Measurements from ENCODE around the gene FAM168A. TPM values are rescaled to one million over a fixed set of nuclear protein-coding genes. Genes with fewer than 3 reads are reported as not detected.

The FAM168A gene
- total and polyA plus RNA-seq, 2 of the 8 experiments (the other 6 are each of a cell fraction or from before 2014, with no cell fraction given) = 17.1 to 21.6 TPM

DNA sequence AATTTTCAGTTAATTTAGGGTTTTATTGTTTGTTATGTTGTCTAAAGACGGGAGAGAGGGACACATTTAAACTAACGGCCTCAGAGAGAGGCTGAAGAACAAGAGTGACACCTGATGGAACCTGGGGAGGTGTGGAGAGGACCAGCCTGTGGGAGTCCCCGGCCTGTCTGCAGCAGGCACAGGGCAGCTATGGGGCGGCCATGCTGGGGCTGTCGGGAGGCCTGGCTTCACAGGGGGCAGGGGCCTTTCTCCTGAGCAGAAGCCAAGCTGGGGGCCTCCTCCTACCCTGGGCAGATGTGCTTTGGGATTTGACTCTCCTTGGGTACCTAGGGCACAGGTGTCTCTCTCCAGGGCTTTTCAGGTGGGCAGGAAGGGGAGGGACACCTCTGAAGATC lies 199.8 kb downstream of the FAM168A start:
- H4K20me1 ChIP-seq (replicated peaks in 1 of 2; ENCODE audit: control insufficient read depth in 1 of 2, insufficient read depth in 2 of 2, low read length in 2 of 2) = peaks cover 3 to 4% of the 10 kb centered on the region in 2 experiments
- DNase-seq (ENCODE audit: low read depth in 1 of 2, low spot score in 2 of 2) (no peak), FAIRE-seq (no peak)
- H2BK20ac ChIP-seq (ENCODE audit: low read length) = no peak overlapping the region
- no peaks in the 10 kb centered on the region for H3K9me3 ChIP-seq (ENCODE audit: insufficient read depth in 2 of 2, low read depth in 1 of 2, low read length in 1 of 2)
- H3K27me3 ChIP-seq (replicated peaks in 1 of 4; ENCODE audit: control insufficient read depth in 3 of 4, extremely low read depth in 1 of 4, insufficient read depth in 3 of 4, low read length in 3 of 4) = no peaks in the 10 kb centered on the region
- H4K91ac ChIP-seq (replicated peaks; ENCODE audit: insufficient read length, low read length) = no peak overlapping the region
- no peak overlapping the region for H4K8ac ChIP-seq (ENCODE audit: extremely low read depth, insufficient read depth, low read length)
- no peak overlapping the region for H3K18ac ChIP-seq (ENCODE audit: extremely low read depth, low read length)
- H3K56ac ChIP-seq (replicated peaks; ENCODE audit: insufficient read length, low read depth, low read length) = no peak overlapping the region
- ChIA-PET CTCF (ENCODE audit: partially characterized antibody) (interaction anchor here (1.4 to 59.1 kb wide), 9 partner anchors 9 to 267 kb away, joined by 3 to 1456 read pairs (median 6); no protein-coding TSS in a partner anchor), POLR2A (ENCODE audit: partially characterized antibody) (interaction anchor here (1.2 to 2.7 kb wide), 3 partner anchors 11 to 26 kb away, joined by 3 to 8 read pairs (median 3); no protein-coding TSS in a partner anchor)
- no peak overlapping the region for H3K4me2 ChIP-seq (ENCODE audit: insufficient read depth in 1 of 2, low read depth in 2 of 2, low read length in 2 of 2)
- no peaks in the 10 kb centered on the region for H3K36me3 ChIP-seq (ENCODE audit: control insufficient read depth in 2 of 4, insufficient read depth in 4 of 4, low read length in 3 of 4)
- H3K14ac ChIP-seq (ENCODE audit: insufficient read length) = no peak overlapping the region
- no peak overlapping the region for H2BK5ac ChIP-seq (ENCODE audit: low read depth, low read length)
- no peak overlapping the region for H4K5ac ChIP-seq (ENCODE audit: insufficient read length, low read depth, low read length)
- H3K23me2 ChIP-seq (ENCODE audit: low read depth, low read length) = no peaks in the 10 kb centered on the region
- no peak overlapping the region for H2AK5ac ChIP-seq (ENCODE audit: low read depth, low read length)
- peaks cover 0 to 3% (median 2%) of the 10 kb centered on the region in 4 experiments; a peak in 5 of 7 replicates for H3K4me1 ChIP-seq (replicated peaks in 1 of 4; ENCODE audit: control insufficient read depth in 3 of 4, insufficient read depth in 4 of 4, low read length in 3 of 4)
- H2AFZ ChIP-seq (ENCODE audit: low read length) = no peak overlapping the region
- no peak overlapping the region for H3K4me3 ChIP-seq (ENCODE audit: extremely low read depth in 1 of 4, insufficient read depth in 2 of 4, low read depth in 3 of 4, low read length in 4 of 4)
- 94% methylated on average over 4 of the region's 5 CpGs; no CpG with 5 or more reads in 1 of the 2 experiments for WGBS, 2 experiments (ENCODE audit: extremely low coverage in 1 of 2, insufficient coverage in 1 of 2, insufficient read length in 1 of 2, insufficient replicate concordance in 2 of 2, low coverage in 1 of 2, low lambda C conversion rate in 2 of 2, missing lambda C conversion rate in 1 of 2)
- H3K23ac ChIP-seq (ENCODE audit: insufficient read length) = no peak overlapping the region
- H2BK15ac ChIP-seq (ENCODE audit: low read length) = no peak overlapping the region
- no peak overlapping the region for H2BK12ac ChIP-seq (ENCODE audit: low read depth, low read length)
- H3K4ac ChIP-seq (replicated peaks; ENCODE audit: insufficient read length, low read depth, low read length) = no peak overlapping the region
- no peak overlapping the region for H3K9ac ChIP-seq (replicated peaks in 1 of 4; ENCODE audit: extremely low read depth in 1 of 4, low read depth in 3 of 4, low read length in 3 of 4)
- H3K27ac ChIP-seq (ENCODE audit: low read depth, low read length) = no peak overlapping the region
- H3K79me2 ChIP-seq (ENCODE audit: control insufficient read depth in 1 of 2, insufficient read depth in 2 of 2, low read length in 2 of 2) = no peaks in the 10 kb centered on the region
- no peaks in the 10 kb centered on the region for H3K79me1 ChIP-seq (ENCODE audit: low read depth, low read length)
- H2BK120ac ChIP-seq (replicated peaks; ENCODE audit: low read depth, low read length) = no peak overlapping the region
- no peak for TF ChIP-seq FOSL1 (IDR thresholded peaks at IDR 0.05; ENCODE audit: insufficient read depth, low read depth, low read length)
- no peak for TF ChIP-seq GABPA (IDR thresholded peaks at IDR 0.05; ENCODE audit: borderline replicate concordance, insufficient read depth, low read length)
- TF ChIP-seq BACH1 (IDR thresholded peaks at IDR 0.05; ENCODE audit: low read length) = no peak
- TF ChIP-seq CREB1 (IDR thresholded peaks at IDR 0.05) = no peak
- TF ChIP-seq MAFK (IDR thresholded peaks at IDR 0.05; ENCODE audit: low read depth, low read length) = no peak
- TF ChIP-seq POU5F1 (IDR thresholded peaks at IDR 0.05; ENCODE audit: low read depth, low read length) = no peak
- TF ChIP-seq HDAC2 (IDR thresholded peaks at IDR 0.05; ENCODE audit: borderline replicate concordance in 1 of 2, low read depth in 2 of 2, low read length in 2 of 2) = no peak
- no peak for TF ChIP-seq TAF1 (IDR thresholded peaks at IDR 0.05; ENCODE audit: low read depth, low read length)
- TF ChIP-seq CBX5 (IDR thresholded peaks at IDR 0.05; ENCODE audit: low read depth, low read length) = no peak
- TF ChIP-seq CHD1 (IDR thresholded peaks at IDR 0.05; ENCODE audit: low read depth, low read length) = no peak
- no peak for TF ChIP-seq RBBP5 (IDR thresholded peaks at IDR 0.05; ENCODE audit: borderline replicate concordance, low read depth, low read length)
- TF ChIP-seq YY1 (IDR thresholded peaks at IDR 0.05; ENCODE audit: low read depth, low read length) = no peak
- TF ChIP-seq RXRA (IDR thresholded peaks at IDR 0.05; ENCODE audit: insufficient read depth, low read depth, low read length) = no peak
- no peak for TF ChIP-seq EP300 (IDR thresholded peaks at IDR 0.05; ENCODE audit: borderline replicate concordance in 1 of 2, low read depth in 2 of 2, low read length in 2 of 2)
- TF ChIP-seq SUZ12 (IDR thresholded peaks at IDR 0.05; ENCODE audit: low read length) = no peak

All from H1 (cell line).